H1 (cell line): ENCODE data around the gene SFRP5.
A peak's percentile ranks its signal among the peaks of the same experiment; 100 is the strongest.

Experiments used
- CBX5 ChIP-seq: fragments of 300-800, 300-1000 bp; sonication (generic); IDR thresholded peaks from 2 replicates; pipeline ENCODE4 v1.7.1; 2016; ENCODE audit warnings: antibody characterized with exemption, low read length, low read depth
- CEBPB ChIP-seq: IDR thresholded peaks from 2 replicates; pipeline ENCODE4 v1.6.1; 2012; ENCODE audit warnings: low read depth, low read length
- CTCF ChIP-seq, 3 experiments: IDR thresholded peaks; 1 replicate in 2 of 3; 2 replicates in 1 of 3; pipeline versions ENCODE4 v1.5.1 to v1.6.1; 2011; ENCODE audit warnings: low read length in 3 of 3, mild to moderate bottlenecking in 3 of 3, inconsistent platforms in 2 of 3, low read depth in 1 of 3, moderate library complexity in 1 of 3; ENCODE audit not compliant: insufficient read depth in 1 of 3; ENCODE audit errors: control extremely low read depth in 1 of 3
- E2F6 ChIP-seq: IDR thresholded peaks from 2 replicates; pipeline ENCODE4 v1.6.1; 2012; ENCODE audit warnings: inconsistent platforms
- EZH2 ChIP-seq: fragments of 200-600 bp; sonication (generic); IDR thresholded peaks from 2 replicates; pipeline ENCODE4 v1.7.1; 2012; ENCODE audit warnings: low read depth, mild to moderate bottlenecking, moderate library complexity, low read length, inconsistent platforms; ENCODE audit not compliant: severe bottlenecking
- HDAC6 ChIP-seq: IDR thresholded peaks from one replicate; pipeline ENCODE4 v1.7.1; 2012; ENCODE audit warnings: low read depth, mild to moderate bottlenecking, inconsistent platforms, low read length, moderate library complexity
- NRF1 ChIP-seq: IDR thresholded peaks from 2 replicates; pipeline ENCODE4 v1.6.1; 2011; ENCODE audit warnings: mild to moderate bottlenecking, low read depth, low read length, improper control_type of control experiment
- POLR2A ChIP-seq, 2 experiments: IDR thresholded peaks; 1 replicate in 1 of 2; 2 replicates in 1 of 2; pipeline ENCODE4 v1.6.1; 2011; ENCODE audit warnings: low read depth in 2 of 2, low read length in 2 of 2, mild to moderate bottlenecking in 2 of 2; ENCODE audit errors: control extremely low read depth in 1 of 2
- POLR2AphosphoS5 ChIP-seq: IDR thresholded peaks from 2 replicates; pipeline ENCODE4 v1.6.1; 2011; ENCODE audit warnings: low read depth, low read length
- RAD21 ChIP-seq, 2 experiments: IDR thresholded peaks in 1 of 2; conservative IDR thresholded peaks in 1 of 2; 2 replicates each; pipeline ENCODE4 v1.6.1; 2011; ENCODE audit warnings: low read depth in 2 of 2, low read length in 2 of 2, improper control_type of control experiment in 1 of 2, inconsistent platforms in 1 of 2, mild to moderate bottlenecking in 1 of 2, moderate library complexity in 1 of 2

DNA sequence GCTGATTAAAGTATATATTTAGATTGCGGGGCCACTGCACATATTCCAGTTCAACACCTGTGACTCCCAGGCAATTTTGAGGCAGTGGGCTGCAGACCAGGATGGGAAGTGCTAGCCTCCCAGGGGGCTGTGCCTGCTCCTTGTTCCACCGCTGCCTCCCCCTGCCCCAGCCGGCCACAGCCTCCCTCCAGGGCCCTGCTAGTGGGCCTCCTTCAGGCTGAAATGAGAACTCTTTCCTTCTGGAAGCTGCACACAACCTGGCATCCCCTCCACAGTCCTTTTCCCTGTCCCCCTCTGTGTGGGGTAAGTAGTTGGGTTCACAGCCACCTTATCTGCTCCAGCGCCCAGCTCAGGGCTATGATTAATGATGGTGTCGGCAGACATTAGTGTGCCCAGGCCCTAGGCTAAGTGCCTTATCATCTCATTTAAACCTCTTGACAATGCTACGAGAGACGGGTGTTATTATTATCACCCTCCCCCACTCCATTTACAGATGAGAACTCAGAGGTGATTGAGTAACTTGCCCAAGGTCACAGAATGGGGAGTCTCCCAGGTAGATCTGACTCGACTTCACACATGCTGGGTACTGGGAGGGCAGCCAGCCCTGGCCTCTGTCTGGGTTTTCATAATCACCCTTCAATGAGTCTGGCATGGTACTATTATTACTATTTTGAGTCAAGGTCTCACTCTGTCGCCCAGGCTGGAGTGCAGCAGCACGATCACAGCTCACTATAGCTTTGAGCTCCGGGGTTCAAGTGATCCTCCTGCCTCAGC, 10.8 kb upstream of the SFRP5 start:
- TF ChIP-seq E2F6: no peak
- no peak for TF ChIP-seq EZH2
- TF ChIP-seq HDAC6: no peak
- peak in 2 of 3 experiments; percentile 20 to 37; a peak in 2 of 4 replicates for TF ChIP-seq CTCF (IDR thresholded peaks at IDR 0.05; ENCODE audit: control extremely low read depth in 1 of 3, insufficient read depth in 1 of 3, low read depth in 1 of 3, low read length in 3 of 3)
- no peak for TF ChIP-seq POLR2AphosphoS5
- no peak for TF ChIP-seq CBX5
- no peak for TF ChIP-seq POLR2A (IDR thresholded peaks at IDR 0.05; ENCODE audit: control extremely low read depth in 1 of 2, low read depth in 2 of 2, low read length in 2 of 2)
- TF ChIP-seq CEBPB: no peak
- no peak for TF ChIP-seq NRF1
- TF ChIP-seq RAD21 (IDR thresholded peaks at IDR 0.05 in 1 of 2, conservative IDR thresholded peaks at IDR 0.05 in 1 of 2; ENCODE audit: low read depth in 2 of 2, low read length in 2 of 2): no peak; a peak in 1 of 4 replicates
